ENCODE results near the gene RAD51B.

RAD51B gene

GRCh38 chr14:68506021-68506644, 686.6 kb downstream of the RAD51B start:
- Histone ChIP-seq H3K36me3 (ENCODE audit: control insufficient read depth, insufficient read depth, low read length, severe bottlenecking) (no peaks in the 10 kb centered on the region), H3K9me3 (ENCODE audit: control insufficient read depth, low read length) (no peaks in the 10 kb centered on the region), H3K27me3 (replicated peaks; ENCODE audit: control insufficient read depth, insufficient read depth, low read length) (no peaks in the 10 kb centered on the region), H3K4me1 (ENCODE audit: control insufficient read depth, insufficient read depth, low read length) (peaks cover 27% of the 10 kb centered on the region), H3K4me3 (ENCODE audit: low read length) (no peak overlapping the region), H3K9ac (ENCODE audit: low read length) (peak overlapping the region; percentile 30)
- peak; percentile 58 for DNase-seq (ENCODE audit: low read depth)

GRCh38 chr14:68506645-68507419, 687.3 kb downstream of the RAD51B start:
- Histone ChIP-seq H3K36me3 (ENCODE audit: control insufficient read depth, insufficient read depth, low read length, severe bottlenecking) (no peaks in the 10 kb centered on the region), H3K9ac (ENCODE audit: low read length) (no peak overlapping the region), H3K27me3 (replicated peaks; ENCODE audit: control insufficient read depth, insufficient read depth, low read length) (no peaks in the 10 kb centered on the region), H3K9me3 (ENCODE audit: control insufficient read depth, low read length) (no peaks in the 10 kb centered on the region), H3K4me3 (ENCODE audit: low read length) (no peak overlapping the region), H3K4me1 (ENCODE audit: control insufficient read depth, insufficient read depth, low read length) (peaks cover 34% of the 10 kb centered on the region)
- DNase-seq (ENCODE audit: low read depth), result no peak

GRCh38 chr14:68507544-68508081, 688.0 kb downstream of the RAD51B start:
- Histone ChIP-seq H3K9ac (ENCODE audit: low read length) (no peak overlapping the region), H3K4me1 (ENCODE audit: control insufficient read depth, insufficient read depth, low read length) (peaks cover 42% of the 10 kb centered on the region), H3K36me3 (ENCODE audit: control insufficient read depth, insufficient read depth, low read length, severe bottlenecking) (no peaks in the 10 kb centered on the region), H3K27me3 (replicated peaks; ENCODE audit: control insufficient read depth, insufficient read depth, low read length) (no peaks in the 10 kb centered on the region), H3K4me3 (ENCODE audit: low read length) (no peak overlapping the region), H3K9me3 (ENCODE audit: control insufficient read depth, low read length) (no peaks in the 10 kb centered on the region)
- no peak for DNase-seq (ENCODE audit: low read depth)

- H3K9ac ChIP-seq (ENCODE audit: low read length), result no peak overlapping the region
- no peak overlapping the region for H3K4me3 ChIP-seq (ENCODE audit: low read length)
- no peaks in the 10 kb centered on the region for H3K9me3 ChIP-seq (ENCODE audit: control insufficient read depth, low read length)
- peaks cover 42% of the 10 kb centered on the region for H3K4me1 ChIP-seq (ENCODE audit: control insufficient read depth, insufficient read depth, low read length)
- no peaks in the 10 kb centered on the region for H3K27me3 ChIP-seq (replicated peaks; ENCODE audit: control insufficient read depth, insufficient read depth, low read length)
- no peak for DNase-seq (ENCODE audit: low read depth)
- no peaks in the 10 kb centered on the region for H3K36me3 ChIP-seq (ENCODE audit: control insufficient read depth, insufficient read depth, low read length, severe bottlenecking)
Measured at GRCh38 chr14:68508581-68508980, 689.0 kb downstream of the RAD51B start.

GRCh38 chr14:68509188-68509983, 689.8 kb downstream of the RAD51B start:
- no peaks in the 10 kb centered on the region for H3K9me3 ChIP-seq (ENCODE audit: control insufficient read depth, low read length)
- H3K9ac ChIP-seq (ENCODE audit: low read length), result peak overlapping the region; percentile 55
- no peaks in the 10 kb centered on the region for H3K27me3 ChIP-seq (replicated peaks; ENCODE audit: control insufficient read depth, insufficient read depth, low read length)
- H3K36me3 ChIP-seq (ENCODE audit: control insufficient read depth, insufficient read depth, low read length, severe bottlenecking), result no peaks in the 10 kb centered on the region
- no peak for DNase-seq (ENCODE audit: low read depth)
- H3K4me3 ChIP-seq (ENCODE audit: low read length), result no peak overlapping the region
- peaks cover 42% of the 10 kb centered on the region for H3K4me1 ChIP-seq (ENCODE audit: control insufficient read depth, insufficient read depth, low read length)

- Histone ChIP-seq H3K4me3 (ENCODE audit: low read length) (no peak overlapping the region), H3K9me3 (ENCODE audit: control insufficient read depth, low read length) (no peaks in the 10 kb centered on the region), H3K9ac (ENCODE audit: low read length) (peak overlapping the region; percentile 55), H3K36me3 (ENCODE audit: control insufficient read depth, insufficient read depth, low read length, severe bottlenecking) (no peaks in the 10 kb centered on the region), H3K27me3 (replicated peaks; ENCODE audit: control insufficient read depth, insufficient read depth, low read length) (no peaks in the 10 kb centered on the region), H3K4me1 (ENCODE audit: control insufficient read depth, insufficient read depth, low read length) (peaks cover 42% of the 10 kb centered on the region)
- DNase-seq (ENCODE audit: low read depth), result peak; percentile 96
Measured at GRCh38 chr14:68510201-68511128, 690.9 kb downstream of the RAD51B start.

- H3K4me1 ChIP-seq (ENCODE audit: control insufficient read depth, insufficient read depth, low read length), result peaks cover 40% of the 10 kb centered on the region
- peak overlapping the region; percentile 41 for H3K9ac ChIP-seq (ENCODE audit: low read length)
- no peaks in the 10 kb centered on the region for H3K27me3 ChIP-seq (replicated peaks; ENCODE audit: control insufficient read depth, insufficient read depth, low read length)
- H3K9me3 ChIP-seq (ENCODE audit: control insufficient read depth, low read length), result no peaks in the 10 kb centered on the region
- H3K36me3 ChIP-seq (ENCODE audit: control insufficient read depth, insufficient read depth, low read length, severe bottlenecking), result no peaks in the 10 kb centered on the region
- peak; percentile 20 for DNase-seq (ENCODE audit: low read depth)
- H3K4me3 ChIP-seq (ENCODE audit: low read length), result no peak overlapping the region
Measured at GRCh38 chr14:68511129-68512047, 691.8 kb downstream of the RAD51B start.

GRCh38 chr14:68512088-68512487, 692.5 kb downstream of the RAD51B start:
- no peak overlapping the region for H3K4me3 ChIP-seq (ENCODE audit: low read length)
- peak; percentile 74 for DNase-seq (ENCODE audit: low read depth)
- H3K9ac ChIP-seq (ENCODE audit: low read length), result no peak overlapping the region
- no peaks in the 10 kb centered on the region for H3K9me3 ChIP-seq (ENCODE audit: control insufficient read depth, low read length)
- peaks cover 44% of the 10 kb centered on the region for H3K4me1 ChIP-seq (ENCODE audit: control insufficient read depth, insufficient read depth, low read length)
- H3K27me3 ChIP-seq (replicated peaks; ENCODE audit: control insufficient read depth, insufficient read depth, low read length), result no peaks in the 10 kb centered on the region
- H3K36me3 ChIP-seq (ENCODE audit: control insufficient read depth, insufficient read depth, low read length, severe bottlenecking), result no peaks in the 10 kb centered on the region

- H3K36me3 ChIP-seq (ENCODE audit: control insufficient read depth, insufficient read depth, low read length, severe bottlenecking), result no peaks in the 10 kb centered on the region
- no peak overlapping the region for H3K9ac ChIP-seq (ENCODE audit: low read length)
- H3K4me3 ChIP-seq (ENCODE audit: low read length), result no peak overlapping the region
- H3K4me1 ChIP-seq (ENCODE audit: control insufficient read depth, insufficient read depth, low read length), result peaks cover 54% of the 10 kb centered on the region
- no peaks in the 10 kb centered on the region for H3K9me3 ChIP-seq (ENCODE audit: control insufficient read depth, low read length)
- no peaks in the 10 kb centered on the region for H3K27me3 ChIP-seq (replicated peaks; ENCODE audit: control insufficient read depth, insufficient read depth, low read length)
- DNase-seq (ENCODE audit: low read depth), result no peak
Measured at GRCh38 chr14:68513137-68513536, 693.6 kb downstream of the RAD51B start.
